Activated CD4-positive, alpha-beta T cell treated with anti-CD3 and anti-CD28 coated beads, Interleukin-10, Interleukin-2, amounts not matched to agents 100 ng/mL and 50 ng/mL, durations not matched to agents 16 hours and 8 hours (primary cell): ENCODE results near the gene NEU3.
A peak's percentile ranks its signal among the peaks of the same experiment; 100 is the strongest.
"Not testable (repeated sequence)": the region's sequence is repeated elsewhere in the genome, so short reads cannot be mapped to it uniquely, and the experiment has no call there.

Experiments used
- DNase-seq: peaks from one replicate; pipeline ENCODE4 v3.0.0-alpha.2; 2020

The NEU3 gene

GRCh38 chr11:74989260-74989638 is 516 bp downstream of the NEU3 start:
- no peak for DNase-seq

- DNase-seq: not testable (repeated sequence)
These were observed 1.4 kb downstream of the NEU3 start for GRCh38 chr11:74990150-74990549.

GRCh38 chr11:74990941-74991340 is 2.2 kb downstream of the NEU3 start:
- no peak for DNase-seq

- no peak for DNase-seq
These were observed 4.1 kb downstream of the NEU3 start for GRCh38 chr11:74992852-74993251.

GRCh38 chr11:75000975-75001354 is 12.2 kb downstream of the NEU3 start:
- no peak for DNase-seq

GRCh38 chr11:75001686-75002085 is 13.0 kb downstream of the NEU3 start:
- DNase-seq: no peak

GRCh38 chr11:75002516-75002915 is 13.8 kb downstream of the NEU3 start:
- no peak for DNase-seq

GRCh38 chr11:75004215-75004614 is 15.5 kb downstream of the NEU3 start:
- DNase-seq: no peak

- no peak for DNase-seq
These were observed 22.6 kb downstream of the NEU3 start for GRCh38 chr11:75011357-75011756.

- no peak for DNase-seq
These were observed 23.1 kb downstream of the NEU3 start for GRCh38 chr11:75011872-75012271.

- DNase-seq: peak; percentile 17
These were observed 24.3 kb downstream of the NEU3 start for GRCh38 chr11:75013051-75013450.

GRCh38 chr11:75014129-75014528 is 25.4 kb downstream of the NEU3 start:
- DNase-seq: no peak

- DNase-seq: not testable (repeated sequence)
These were observed 30.5 kb downstream of the NEU3 start for GRCh38 chr11:75019200-75019599.

GRCh38 chr11:75020328-75020727 is 31.6 kb downstream of the NEU3 start:
- not testable (repeated sequence) for DNase-seq

- no peak for DNase-seq
These were observed 33.6 kb downstream of the NEU3 start for GRCh38 chr11:75022296-75022695.

GRCh38 chr11:75022759-75023396 is 34.1 kb downstream of the NEU3 start:
- peak; percentile 77 for DNase-seq

- no peak for DNase-seq
These were observed 34.8 kb downstream of the NEU3 start for GRCh38 chr11:75023446-75024067.

- DNase-seq: no peak
These were observed 35.3 kb downstream of the NEU3 start for GRCh38 chr11:75024068-75024449.

- no peak for DNase-seq
These were observed 36.1 kb downstream of the NEU3 start for GRCh38 chr11:75024764-75025211.

GRCh38 chr11:75025561-75025960 is 36.8 kb downstream of the NEU3 start:
- DNase-seq: no peak

GRCh38 chr11:75028321-75028720 is 39.6 kb downstream of the NEU3 start:
- DNase-seq: no peak

- DNase-seq: no peak
These were observed 40.0 kb downstream of the NEU3 start for GRCh38 chr11:75028724-75029123.

GRCh38 chr11:75029836-75030631 is 41.3 kb downstream of the NEU3 start:
- DNase-seq: no peak

- no peak for DNase-seq
These were observed 42.6 kb downstream of the NEU3 start for GRCh38 chr11:75031224-75031753.
